HL-60 (cell line): ENCODE data around the gene PAWR.

Source experiments
- DNase-seq, 2 experiments: peaks; one replicate each; pipeline ENCODE4 v3.0.0-alpha.2; 2010 to 2020; ENCODE audit warnings: low read depth in 1 of 2, low spot score in 1 of 2
- H3K27ac ChIP-seq: fragments of 250-450 bp; sonication (Bioruptor Pico); replicated peaks from 2 replicates; pipeline ENCODE4 v1.5.1; 2020; ENCODE audit warnings: mild to moderate bottlenecking, moderate library complexity
- H3K27me3 ChIP-seq: fragments of 250-450 bp; sonication (Bioruptor Pico); 2 replicates; pipeline ENCODE4 v1.5.1; 2021; ENCODE audit warnings: mild to moderate bottlenecking, moderate library complexity; ENCODE audit not compliant: insufficient read depth, poor library complexity, severe bottlenecking
- H3K4me3 ChIP-seq: replicated peaks from 2 replicates; pipeline ENCODE4 v1.5.1; 2011; ENCODE audit warnings: mild to moderate bottlenecking, control low read depth, low read length; ENCODE audit not compliant: insufficient read depth
- CTCF ChIP-seq: IDR thresholded peaks from one replicate; pipeline ENCODE4 v1.5.1; 2011; ENCODE audit warnings: low read length, control low read depth, inconsistent platforms; ENCODE audit not compliant: insufficient read depth
- GABPA ChIP-seq: IDR thresholded peaks from 2 replicates; pipeline ENCODE4 v1.6.1; 2012; ENCODE audit warnings: low read depth
- POLR2AphosphoS5 ChIP-seq: IDR thresholded peaks from 2 replicates; pipeline ENCODE4 v1.6.1; 2012; ENCODE audit warnings: low read depth
- REST ChIP-seq: IDR thresholded peaks from 2 replicates; pipeline ENCODE4 v1.6.1; 2012; ENCODE audit warnings: low read depth; ENCODE audit not compliant: insufficient replicate concordance
- SPI1 ChIP-seq: IDR thresholded peaks from 2 replicates; pipeline ENCODE4 v1.6.1; 2012; ENCODE audit warnings: low read depth, mild to moderate bottlenecking, borderline replicate concordance

PAWR gene

DNA sequence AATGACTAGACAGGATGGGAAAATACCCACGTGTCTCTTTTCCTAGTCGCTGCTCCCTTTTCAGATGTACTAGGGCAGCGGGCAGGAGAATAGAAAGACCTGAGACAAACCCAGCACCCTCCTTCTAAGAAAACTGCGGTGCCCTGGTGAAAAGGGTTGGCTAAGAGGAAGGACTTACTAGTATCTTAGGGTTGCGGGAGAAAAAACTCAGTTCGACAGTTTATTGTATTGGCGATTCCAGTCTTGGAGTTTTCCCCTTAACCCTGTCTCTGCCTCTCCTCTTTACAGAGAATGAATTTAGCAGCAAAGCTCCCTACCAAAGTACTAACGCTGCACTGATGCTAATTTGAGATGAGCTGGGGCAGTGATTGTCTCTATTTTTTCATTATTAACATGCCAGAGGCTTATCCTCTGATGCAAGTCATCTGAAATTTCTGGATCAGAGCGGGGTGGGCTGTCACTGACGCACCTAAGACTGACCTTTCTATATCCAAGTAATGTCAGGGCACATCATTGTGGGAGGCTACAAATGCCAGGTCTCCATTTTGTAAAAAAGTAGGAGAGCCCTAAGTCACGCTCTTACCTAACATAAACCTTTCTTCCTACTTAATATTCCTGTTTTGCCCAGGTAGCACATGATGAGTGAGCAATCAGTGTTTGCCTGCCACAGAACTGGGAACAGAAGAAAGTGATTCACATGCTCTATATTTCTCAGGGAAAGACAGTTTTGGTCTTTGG is 916 bp upstream of the PAWR start:
- no peak overlapping the region for H3K4me3 ChIP-seq
- DNase-seq, result no peak

DNA sequence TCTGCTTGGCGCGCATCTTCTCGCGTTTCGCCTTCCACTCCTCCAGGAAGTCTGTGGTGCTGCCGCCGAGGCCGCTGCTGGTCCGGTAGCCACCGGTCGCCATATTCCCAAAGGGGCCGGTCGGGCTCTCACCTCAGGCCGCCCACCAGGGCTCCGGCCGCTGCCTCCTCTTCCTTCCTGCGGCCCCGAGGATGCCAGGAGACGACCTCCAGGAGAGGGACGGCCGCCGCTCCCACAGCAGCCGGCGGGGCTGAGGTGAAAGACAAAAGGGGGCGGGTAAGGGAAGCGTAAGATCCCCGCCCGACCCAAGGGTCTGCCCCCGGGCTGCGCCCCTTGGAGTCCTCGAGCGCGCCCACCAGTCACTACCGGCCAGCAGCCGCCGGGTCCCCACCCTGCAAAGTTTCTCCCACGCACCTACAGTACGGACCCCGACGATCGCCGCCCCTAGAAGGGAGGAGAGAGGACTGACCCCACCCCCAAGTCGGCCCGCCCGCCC is 574 bp downstream of the PAWR start:
- Histone ChIP-seq H3K27ac (no peak overlapping the region), H3K4me3 (peak overlapping the region; percentile 45), H3K27me3 (peaks cover 51% of the 10 kb centered on the region)
- no peak for DNase-seq
- TF ChIP-seq POLR2AphosphoS5 (no peak), SPI1 (no peak), CTCF (no peak), GABPA (no peak), REST (no peak)

More for the DNA sequence above, 916 bp upstream of the PAWR start:
- no peak overlapping the region for H3K27ac ChIP-seq
- no peak for TF ChIP-seq POLR2AphosphoS5
- no peak for TF ChIP-seq REST
- no peak for TF ChIP-seq SPI1
- no peak for TF ChIP-seq CTCF
- TF ChIP-seq GABPA, result no peak
- peaks cover 42% of the 10 kb centered on the region for H3K27me3 ChIP-seq

DNA sequence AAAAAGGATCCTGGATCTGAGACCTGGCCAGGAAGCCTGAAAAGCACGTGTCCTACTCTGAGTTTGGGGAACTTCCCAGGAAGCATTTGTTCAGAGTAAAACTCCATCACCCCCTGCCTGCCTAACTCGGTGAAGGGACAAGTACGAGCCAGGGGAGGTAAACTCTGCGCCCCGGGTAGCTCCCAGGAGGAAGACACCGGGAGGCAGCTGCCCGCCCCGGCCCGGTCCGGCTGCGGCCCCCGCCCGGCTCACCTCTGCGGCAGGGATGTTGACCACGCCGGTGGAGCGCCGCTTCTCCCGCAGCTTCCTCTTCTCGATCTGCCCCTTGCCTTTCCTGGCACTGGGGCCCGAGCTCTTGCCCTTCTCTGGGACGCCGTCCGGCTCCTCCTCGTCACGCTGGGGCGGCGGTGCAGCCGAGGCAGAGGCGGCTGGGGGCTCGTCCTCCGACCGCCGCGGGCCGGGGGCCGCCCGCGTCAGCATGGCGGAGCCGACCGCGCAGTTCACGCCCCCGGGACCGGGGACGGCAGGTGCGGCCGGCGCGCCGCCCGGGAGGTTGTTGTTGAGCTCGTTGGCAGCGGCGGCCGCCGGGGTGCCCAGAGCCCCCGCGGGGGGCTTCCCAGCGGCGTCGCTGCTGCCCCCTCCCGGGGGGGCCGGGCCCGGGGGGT is 1.2 kb downstream of the PAWR start:
- Histone ChIP-seq H3K27ac (no peak overlapping the region), H3K27me3 (peaks cover 51% of the 10 kb centered on the region), H3K4me3 (peak overlapping the region; percentile 45)
- no peak for TF ChIP-seq REST
- TF ChIP-seq POLR2AphosphoS5, result no peak
- TF ChIP-seq CTCF, result no peak
- TF ChIP-seq SPI1, result no peak; the same call in 1 of the 2 replicates
- no peak for TF ChIP-seq GABPA
- peak in 1 of 2 experiments; percentile 34 for DNase-seq
